K562 (cell line): ENCODE data around the gene NDUFB7. TPM values are rescaled to one million over a fixed set of nuclear protein-coding genes. Genes with fewer than 3 reads are reported as not detected.

ENCODE experiments used
- ATAC-seq: fragments of 200-7000 bp; cut with Tn5 transposase; 3 replicates; pipeline ENCODE4 v1.9.1; 2020; ENCODE audit warnings: moderate library complexity
- BruUV-seq: library from RNA; stranded (reverse); fragments of 400-500 nt; replicated peaks from 2 replicates; lab custom pipeline; 2021; lab: Mats Ljungman, UMichigan
- CTCF ChIA-PET: fragments of 300-600 bp; formaldehyde crosslinking; extraction: SDS; loops from one replicate; lab custom pipeline; 2021; ENCODE audit warnings: low intra/inter-chr PET ratio; lab: Yijun Ruan, JAX
- POLR2A ChIA-PET: fragments of 300-600, 350-650 bp; sonication (Branson Sonifier 250); formaldehyde crosslinking; extraction: SDS; loops from one replicate; lab custom pipeline; 2021; ENCODE audit warnings: antibody characterized with exemption, inconsistent platforms; lab: Yijun Ruan, JAX
- DNase-seq, 4 experiments: peaks; one replicate each; pipeline versions ENCODE4 v3.0.0 to v3.0.0-alpha.2; 2011 to 2018; ENCODE audit warnings: low spot score in 3 of 4, mixed read lengths in 3 of 4; ENCODE audit errors: extremely low read depth in 1 of 4
- FAIRE-seq: peaks from 2 replicates; lab custom pipeline; 2011; peaks lifted over from hg19 to GRCh38; lab: Jason Lieb, UNC
- H2AFZ ChIP-seq: 2 replicates; pipeline ENCODE4 v1.6.0; 2011; ENCODE audit warnings: low read depth, low read length, control low read depth, inconsistent platforms
- H3K27ac ChIP-seq: fragments of 200-600 bp; 3 replicates; pipeline ENCODE4 v1.8.0; 2011; ENCODE audit warnings: low read depth, mild to moderate bottlenecking, control low read depth, inconsistent platforms, low read length, moderate library complexity, mixed read lengths; ENCODE audit errors: extremely low read depth
- H3K27me3 ChIP-seq, 2 experiments: fragments of 300-600 bp in 1 of 2; 2 replicates in 1 of 2; 3 replicates in 1 of 2; pipeline versions ENCODE4 v1.6.0 to v1.8.0; 2011; ENCODE audit warnings: inconsistent platforms in 2 of 2, low read length in 2 of 2, mild to moderate bottlenecking in 1 of 2, mixed read lengths in 1 of 2, moderate library complexity in 1 of 2; ENCODE audit not compliant: control insufficient read depth in 2 of 2, insufficient read depth in 2 of 2
- H3K36me3 ChIP-seq: fragments of 300-600 bp; 3 replicates; pipeline ENCODE4 v1.8.0; 2011; ENCODE audit warnings: mild to moderate bottlenecking, low read length, inconsistent platforms; ENCODE audit not compliant: control insufficient read depth, insufficient read depth
- H3K4me1 ChIP-seq, 2 experiments: fragments of 200-600 bp in 1 of 2; replicated peaks in 1 of 2; 2 replicates in 1 of 2; 3 replicates in 1 of 2; pipeline versions ENCODE4 v1.5.1 to v1.8.0; 2011; ENCODE audit warnings: inconsistent platforms in 2 of 2, low read length in 2 of 2, mild to moderate bottlenecking in 1 of 2, mixed read lengths in 1 of 2, moderate library complexity in 1 of 2; ENCODE audit not compliant: control insufficient read depth in 2 of 2, insufficient read depth in 2 of 2
- H3K4me2 ChIP-seq: 2 replicates; pipeline ENCODE4 v1.6.1; 2011; ENCODE audit warnings: low read length, control low read depth, inconsistent platforms, mixed read lengths; ENCODE audit not compliant: insufficient read depth
- H3K4me3 ChIP-seq: fragments of 200-600 bp; sonication (generic), shearing (Covaris generic); 2 replicates; pipeline ENCODE4 v1.5.1; 2016; ENCODE audit warnings: control low read depth, inconsistent platforms
- H3K79me2 ChIP-seq: fragments of 200-600 bp; 3 replicates; pipeline ENCODE4 v1.8.0; 2011; ENCODE audit warnings: low read length, inconsistent platforms; ENCODE audit not compliant: control insufficient read depth, insufficient read depth
- H3K9ac ChIP-seq, 2 experiments: 2 replicates each; pipeline versions ENCODE4 v1.6.0 to v1.6.1; 2011; ENCODE audit warnings: low read depth in 2 of 2, low read length in 2 of 2, control low read depth in 1 of 2, inconsistent platforms in 1 of 2, mild to moderate bottlenecking in 1 of 2, mixed read lengths in 1 of 2; ENCODE audit not compliant: insufficient read depth in 1 of 2
- H3K9me1 ChIP-seq: one replicate; pipeline ENCODE4 v1.6.0; 2011; ENCODE audit warnings: inconsistent platforms, mild to moderate bottlenecking, low read length, moderate library complexity; ENCODE audit not compliant: control insufficient read depth, insufficient read depth
- H3K9me3 ChIP-seq: replicated peaks from 2 replicates; pipeline ENCODE4 v1.5.1; 2011; ENCODE audit warnings: low read depth, low read length, inconsistent platforms; ENCODE audit not compliant: control insufficient read depth, insufficient read depth
- H4K20me1 ChIP-seq: replicated peaks from 2 replicates; pipeline ENCODE4 v1.6.1; 2011; ENCODE audit warnings: low read length, inconsistent platforms, mixed read lengths; ENCODE audit not compliant: control insufficient read depth, insufficient read depth
- BHLHE40 ChIP-seq: IDR thresholded peaks from 2 replicates; pipeline ENCODE4 v1.6.1; 2011; ENCODE audit warnings: low read length, improper control_type of control experiment
- CBFA2T3 ChIP-seq: fragments of 450-650 bp; IDR thresholded peaks from 2 replicates; pipeline ENCODE4 v1.6.1; 2017
- CBX2 ChIP-seq: fragments of 200-600 bp; sonication (generic); IDR thresholded peaks from one replicate; pipeline ENCODE4 v1.6.1; 2012; ENCODE audit warnings: mild to moderate bottlenecking, low read length, inconsistent platforms; ENCODE audit not compliant: insufficient read depth, poor library complexity, severe bottlenecking
- CBX8 ChIP-seq: fragments of 200-600 bp; sonication (generic); IDR thresholded peaks from 2 replicates; pipeline ENCODE4 v1.6.1; 2012; ENCODE audit warnings: borderline replicate concordance, mixed run types, low read depth, mild to moderate bottlenecking, moderate library complexity, mixed read lengths, low read length, control low read depth, inconsistent platforms; ENCODE audit not compliant: poor library complexity, severe bottlenecking; ENCODE audit errors: extremely low read depth
- CREBBP ChIP-seq: IDR thresholded peaks from one replicate; pipeline ENCODE4 v1.6.1; 2012; ENCODE audit warnings: low read depth, mild to moderate bottlenecking, control low read depth, inconsistent platforms, low read length
- E2F3 ChIP-seq: fragments of 250-450 bp; sonication (Bioruptor Pico); IDR thresholded peaks from 2 replicates; pipeline ENCODE4 v1.4.0; 2020; ENCODE audit warnings: mild to moderate bottlenecking
- ELF1 ChIP-seq: fragments of 200-800 bp; sonication (Bioruptor generic); IDR thresholded peaks from 2 replicates; pipeline ENCODE4 v1.6.1; 2016; ENCODE audit warnings: missing genetic modification characterization, missing compliant biosample characterization
- ESRRA ChIP-seq: fragments of 450-650 bp; IDR thresholded peaks from 2 replicates; pipeline ENCODE4 v1.6.1; 2014; ENCODE audit warnings: low read depth, mild to moderate bottlenecking, moderate library complexity, borderline replicate concordance
- HES1 ChIP-seq: fragments of 450-650 bp; IDR thresholded peaks from 2 replicates; pipeline ENCODE4 v1.6.1; 2016; ENCODE audit warnings: low read depth, mild to moderate bottlenecking, moderate library complexity
- MEF2D ChIP-seq: conservative IDR thresholded peaks from 2 replicates; pipeline ENCODE4 v1.6.1; 2016; ENCODE audit warnings: low read depth, missing genetic modification characterization, missing compliant biosample characterization
- NELFE ChIP-seq: IDR thresholded peaks from 2 replicates; pipeline ENCODE4 v1.6.1; 2011; ENCODE audit warnings: mild to moderate bottlenecking; ENCODE audit not compliant: insufficient read depth, insufficient read length
- NFYB ChIP-seq: IDR thresholded peaks from 2 replicates; pipeline ENCODE4 v1.6.1; 2011; ENCODE audit warnings: mild to moderate bottlenecking, moderate library complexity; ENCODE audit not compliant: insufficient read length; ENCODE audit errors: extremely low read depth
- POLR3A ChIP-seq: IDR thresholded peaks from 2 replicates; pipeline ENCODE4 v1.6.1; 2011; ENCODE audit warnings: borderline replicate concordance, mild to moderate bottlenecking, moderate library complexity; ENCODE audit not compliant: insufficient read length, insufficient read depth; ENCODE audit errors: extremely low read depth
- SMARCE1 ChIP-seq: fragments of 450-650 bp; IDR thresholded peaks from 2 replicates; pipeline ENCODE4 v1.7.1; 2016; ENCODE audit warnings: mild to moderate bottlenecking
- TCF7L2 ChIP-seq: fragments of 150-350 bp; IDR thresholded peaks from 2 replicates; pipeline ENCODE4 v1.6.1; 2016; ENCODE audit warnings: low read depth, mild to moderate bottlenecking, low read length, moderate library complexity
- TEAD1 ChIP-seq, 2 experiments: fragments of 450-650 bp in 1 of 2; sonication (generic) in 1 of 2; formaldehyde crosslinking; IDR thresholded peaks; 2 replicates each; pipeline versions ENCODE4 v1.4.0 to v1.8.0; 2020 to 2022; ENCODE audit warnings: mild to moderate bottlenecking in 2 of 2, missing genetic modification reagents in 1 of 2
- ZC3H4 ChIP-seq: sonication (generic); formaldehyde crosslinking; IDR thresholded peaks from 2 replicates; pipeline ENCODE4 v1.9.0; 2021; ENCODE audit warnings: missing genetic modification reagents, borderline replicate concordance
- ZNF121 ChIP-seq: sonication (generic); formaldehyde crosslinking; conservative IDR thresholded peaks from 2 replicates; pipeline ENCODE4 v1.8.0; 2022; ENCODE audit warnings: missing genetic modification reagents
- ZNF146 ChIP-seq: IDR thresholded peaks from one replicate; pipeline ENCODE4 v1.6.1; 2018; ENCODE audit warnings: missing compliant biosample characterization; ENCODE audit not compliant: unreplicated experiment
- ZNF592 ChIP-seq: fragments of 450-650 bp; IDR thresholded peaks from 2 replicates; pipeline ENCODE4 v1.6.1; 2017; ENCODE audit warnings: antibody characterized with exemption, mild to moderate bottlenecking
- WGBS: fragments of 100-300 bp; shearing (Covaris generic); methylation state at CpG from one replicate; pipeline ENCODE4 v1.1.6; 2016; ENCODE audit warnings: low coverage, mixed read lengths; ENCODE audit not compliant: insufficient coverage; ENCODE audit errors: missing lambda C conversion rate; 5-methylcytosine and 5-hydroxymethylcytosine counted together
- in situ Hi-C: fragments of 300-500 bp; cut with MboI; formaldehyde crosslinking; loops from 4 replicates; pipeline ENCODE4 v1.15.0; 2018; ENCODE audit warnings: inconsistent platforms, mixed read lengths
- intact Hi-C: fragments of 100-400 bp; cut with micrococcal nuclease; formaldehyde crosslinking; loops from 2 replicates; pipeline ENCODE4 v1.14.2; 2022
- polyA plus RNA-seq, 8 experiments: library from polyadenylated mRNA; depleted of rRNA in 4 of 8; stranded (reverse) in 5 of 8; unstranded in 3 of 8; fragments of >200 nt; fragmentation: Nextera tagmentation in 2 of 8; fragmentation: Illumina TruSeq in 1 of 8; extraction: Ambion mirVana in 2 of 8; extraction: Trizol in 1 of 8; gene quantifications; 2 replicates each; pipeline versions ENCODE4 v1.2.1 to v1.2.3, GENCODE V29; 2011 to 2014; ENCODE audit warnings: inconsistent platforms in 1 of 8, missing spikeins in 1 of 8
- total RNA-seq, 7 experiments: library from RNA; depleted of rRNA in 6 of 7; stranded (reverse); fragments of >200 nt in 6 of 7; fragmentation: Illumina TruSeq in 2 of 7; extraction: Trizol in 2 of 7; gene quantifications; 2 replicates each; pipeline versions ENCODE4 v1.2.1 to v1.2.3, GENCODE V29; 2011 to 2021; ENCODE audit warnings: low replicate concordance in 1 of 7

Gene NDUFB7
- total and polyA plus RNA-seq, 9 of the 15 experiments (the other 6 are each of a cell fraction or from before 2014, with no cell fraction given) = 14.9 to 842 (median 137) TPM

GRCh38 chr19:14614099-14614412 is 42.2 kb upstream of the NDUFB7 start:
- POLR2A ChIA-PET = no interaction called here
- no peak for FAIRE-seq
- ATAC-seq = no peak
- no peak for TF ChIP-seq NELFE
- TF ChIP-seq E2F3 (CRISPR knock-in tag) = no peak
- TF ChIP-seq NFYB = no peak
- TF ChIP-seq ZNF592 = no peak
- no peak for TF ChIP-seq CBX8
- no peak for TF ChIP-seq ZC3H4
- no peak for TF ChIP-seq CBX2
- no peak for TF ChIP-seq MEF2D
- TF ChIP-seq TCF7L2 = no peak
- no peak for TF ChIP-seq ZNF146
- TF ChIP-seq ELF1 (tag) = no peak
- TF ChIP-seq BHLHE40 = peak; percentile 29; the same call in 1 of the 2 replicates
- TF ChIP-seq POLR3A = no peak
- no peak for TF ChIP-seq TEAD1 (CRISPR knock-in tag; IDR thresholded peaks at IDR 0.05)
- 0 out of 2 replicates have a peak, but pooled peaks have one; percentile 7 for TF ChIP-seq CBFA2T3
- no peak for TF ChIP-seq ZNF121 (CRISPR knock-in tag)
- TF ChIP-seq SMARCE1 = peak; percentile 63; the same call in 1 of the 2 replicates
- peak; percentile 46; the same call in 1 of the 2 replicates for TF ChIP-seq HES1
- TF ChIP-seq ESRRA = peak; percentile 45; the same call in 1 of the 2 replicates
- TF ChIP-seq CREBBP = no peak

More at GRCh38 chr19:14614099-14614412, 42.2 kb upstream of the NDUFB7 start:
- Histone ChIP-seq H3K9ac (no peak overlapping the region), H3K4me2 (no peak overlapping the region), H4K20me1 (no peaks in the 10 kb centered on the region), H3K36me3 (no peaks in the 10 kb centered on the region), H3K27ac (no peak overlapping the region), H3K79me2 (no peaks in the 10 kb centered on the region), H3K4me3 (no peak overlapping the region), H2AFZ (no peak overlapping the region), H3K27me3 (peaks cover 7 to 11% of the 10 kb centered on the region in 2 experiments; a peak in 3 of 5 replicates), H3K4me1 (peaks cover 4% of the 10 kb centered on the region in 2 experiments; a peak in 2 of 5 replicates), H3K9me1 (no peaks in the 10 kb centered on the region), H3K9me3 (0 out of 2 replicates have a peak, but pooled peaks cover 3% of the 10 kb centered on the region)
- in situ Hi-C loops = no loop called here
- intact Hi-C loops = no loop called here
- BruUV-seq = no TSS peak
- WGBS = 1% methylated on average over 4 of the region's 4 CpGs
- CTCF ChIA-PET = no interaction called here
- DNase-seq = peak in 2 of 4 experiments; percentile 16 to 22
